ENCODE data around the gene TIAL1. TPM values are rescaled to one million over a fixed set of nuclear protein-coding genes. Genes with fewer than 3 reads are reported as not detected.
A peak's percentile ranks its signal among the peaks of the same experiment; 100 is the strongest.

Gene TIAL1
- total RNA-seq, 2 experiments from 2014 or later, result 159 to 174 TPM

DNA sequence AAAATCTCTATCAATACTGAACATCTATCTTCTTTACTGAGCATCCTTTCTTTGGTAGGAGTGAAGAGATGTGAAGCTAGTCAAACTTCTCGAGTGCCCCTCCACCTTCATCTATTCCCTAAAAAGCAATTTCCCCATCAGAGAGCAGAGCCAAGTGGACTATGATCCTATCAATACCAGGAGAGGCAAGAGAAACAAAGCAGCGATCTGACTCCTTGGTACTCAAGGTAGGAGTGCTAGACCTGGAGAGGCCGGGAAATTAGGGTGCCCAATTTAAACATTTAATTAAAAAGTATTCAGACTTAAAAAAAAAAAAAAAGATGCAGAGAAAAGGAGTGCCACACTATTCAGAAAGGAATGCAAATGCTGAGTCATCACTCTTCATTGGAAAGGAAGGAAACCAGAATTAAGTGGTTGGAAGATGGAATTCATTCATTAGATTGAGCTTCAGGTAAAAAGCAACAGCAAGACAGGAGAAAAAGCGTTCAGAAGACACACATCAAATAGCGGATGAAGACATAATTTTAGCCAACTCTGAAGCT, 1.6 kb downstream of the TIAL1 start:
- Histone ChIP-seq H3K4me3 (ENCODE audit: low read length) (peak overlapping the region; percentile 70), H3K27ac (ENCODE audit: low read depth in 1 of 2, low read length in 2 of 2) (peak overlapping the region in 1 of 2 donors; percentile 29), H3K9me3 (ENCODE audit: control insufficient read depth in 1 of 2, insufficient read depth in 1 of 2, low read length in 2 of 2) (no peaks in the 10 kb centered on the region), H3K36me3 (ENCODE audit: insufficient read depth, low read length) (peaks cover 6% of the 10 kb centered on the region), H3K27me3 (ENCODE audit: control insufficient read depth in 1 of 2, insufficient read depth in 2 of 2, low read length in 2 of 2) (no peaks in the 10 kb centered on the region), H3K4me1 (ENCODE audit: insufficient read depth, low read length) (peaks cover 22% of the 10 kb centered on the region)
- Mint-ChIP-seq H3K4me1 (ENCODE audit: low read depth) (peaks cover 65% of the 10 kb centered on the region), H3K4me3 (peak overlapping the region; percentile 98), H3K9me3 (no peaks in the 10 kb centered on the region), H3K36me3 (ENCODE audit: low read depth) (peaks cover 44% of the 10 kb centered on the region), H3K27me3 (no peaks in the 10 kb centered on the region), H3K27ac (peak overlapping the region; percentile 95)
- ATAC-seq (ENCODE audit: poor library complexity) (no peak), DNase-seq (no peak)
- POLR2A ChIA-PET, result interaction anchor here (0.7 to 2.7 kb wide), 10 partner anchors 10 to 388 kb away, joined by 3 to 20 read pairs (median 4); partner anchors contain the start of genes BAG3, GRK5, INPP5F and RGS10
- TF ChIP-seq, protein P1, sequence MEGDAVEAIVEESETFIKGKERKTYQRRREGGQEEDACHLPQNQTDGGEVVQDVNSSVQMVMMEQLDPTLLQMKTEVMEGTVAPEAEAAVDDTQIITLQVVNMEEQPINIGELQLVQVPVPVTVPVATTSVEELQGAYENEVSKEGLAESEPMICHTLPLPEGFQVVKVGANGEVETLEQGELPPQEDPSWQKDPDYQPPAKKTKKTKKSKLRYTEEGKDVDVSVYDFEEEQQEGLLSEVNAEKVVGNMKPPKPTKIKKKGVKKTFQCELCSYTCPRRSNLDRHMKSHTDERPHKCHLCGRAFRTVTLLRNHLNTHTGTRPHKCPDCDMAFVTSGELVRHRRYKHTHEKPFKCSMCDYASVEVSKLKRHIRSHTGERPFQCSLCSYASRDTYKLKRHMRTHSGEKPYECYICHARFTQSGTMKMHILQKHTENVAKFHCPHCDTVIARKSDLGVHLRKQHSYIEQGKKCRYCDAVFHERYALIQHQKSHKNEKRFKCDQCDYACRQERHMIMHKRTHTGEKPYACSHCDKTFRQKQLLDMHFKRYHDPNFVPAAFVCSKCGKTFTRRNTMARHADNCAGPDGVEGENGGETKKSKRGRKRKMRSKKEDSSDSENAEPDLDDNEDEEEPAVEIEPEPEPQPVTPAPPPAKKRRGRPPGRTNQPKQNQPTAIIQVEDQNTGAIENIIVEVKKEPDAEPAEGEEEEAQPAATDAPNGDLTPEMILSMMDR (IDR thresholded peaks at IDR 0.05), result no peak
- CTCF ChIA-PET, result no interaction called here
- intact Hi-C loops (cut with DNase I, micrococcal nuclease), result loop anchor here (2.0 to 10.0 kb wide), 8 partner anchors 52 to 520 kb away; partner anchors contain the start of genes EIF3A (in 1 of the 2), GRK5 (in 1 of the 2), INPP5F (in 1 of the 2) and RGS10 (in 1 of the 2)

DNA sequence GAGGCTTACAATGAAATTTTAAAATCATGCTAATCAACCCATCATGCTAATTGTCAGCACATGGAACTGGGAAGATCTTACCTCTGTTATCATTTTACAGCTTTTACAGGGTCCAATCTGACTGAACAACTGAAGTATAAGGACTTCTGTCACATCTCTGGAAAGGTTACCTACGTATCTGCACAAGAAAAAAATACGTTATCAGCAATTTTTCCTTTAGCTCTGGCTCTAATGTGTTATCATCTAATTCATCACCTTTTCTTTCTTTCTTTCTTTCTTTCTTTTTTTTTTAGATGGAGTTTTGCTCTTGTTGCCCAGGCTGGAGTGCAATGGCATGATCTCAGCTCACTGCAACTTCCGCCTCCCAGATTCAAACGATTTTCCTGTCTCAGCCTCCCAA, 8.7 kb downstream of the TIAL1 start:
- intact Hi-C loops (cut with DNase I, micrococcal nuclease), result no loop called here
- ATAC-seq (ENCODE audit: poor library complexity) (no peak), DNase-seq (no peak)
- CTCF ChIA-PET, result no interaction called here
- H3K9me3 Mint-ChIP-seq, result no peaks in the 10 kb centered on the region
- POLR2A ChIA-PET, result no interaction called here
- no peak overlapping the region for H3K4me3 Mint-ChIP-seq
- no peaks in the 10 kb centered on the region for H3K9me3 ChIP-seq (ENCODE audit: control insufficient read depth in 1 of 2, insufficient read depth in 1 of 2, low read length in 2 of 2)
- H3K27ac Mint-ChIP-seq, result no peak overlapping the region
- no peaks in the 10 kb centered on the region for H3K27me3 ChIP-seq (ENCODE audit: control insufficient read depth in 1 of 2, insufficient read depth in 2 of 2, low read length in 2 of 2)
- H3K27ac ChIP-seq (ENCODE audit: low read depth in 1 of 2, low read length in 2 of 2), result no peak overlapping the region
- peaks cover 7% of the 10 kb centered on the region for H3K4me1 ChIP-seq (ENCODE audit: insufficient read depth, low read length)
- H3K36me3 ChIP-seq (ENCODE audit: insufficient read depth, low read length), result peaks cover 38% of the 10 kb centered on the region
- no peaks in the 10 kb centered on the region for H3K27me3 Mint-ChIP-seq
- no peak overlapping the region for H3K4me3 ChIP-seq (ENCODE audit: low read length)
- H3K4me1 Mint-ChIP-seq (ENCODE audit: low read depth), result peaks cover 44% of the 10 kb centered on the region
- TF ChIP-seq, protein P1 (IDR thresholded peaks at IDR 0.05), result no peak
- H3K36me3 Mint-ChIP-seq (ENCODE audit: low read depth), result peaks cover 34% of the 10 kb centered on the region

DNA sequence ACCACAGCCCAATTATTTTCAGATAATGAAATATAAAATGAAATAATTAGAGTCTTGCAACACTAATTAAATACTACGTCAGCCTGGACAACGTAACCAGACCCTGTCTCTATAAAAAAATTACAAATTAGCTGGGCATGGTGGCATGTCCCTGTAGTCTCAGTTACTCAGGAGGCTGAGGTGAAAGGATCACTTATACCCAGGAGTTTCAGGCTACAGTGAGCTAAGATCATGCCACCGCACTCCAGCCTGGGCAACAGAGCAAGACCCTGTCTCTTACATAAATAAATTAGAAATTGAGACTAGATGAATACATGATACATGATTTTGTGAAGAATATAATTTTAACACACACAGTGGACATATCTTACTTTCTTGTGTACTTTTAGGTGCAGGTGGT, 18.4 kb downstream of the TIAL1 start:
- Mint-ChIP-seq H3K4me3 (no peak overlapping the region), H3K4me1 (ENCODE audit: low read depth) (peaks cover 34% of the 10 kb centered on the region), H3K36me3 (ENCODE audit: low read depth) (peaks cover 87% of the 10 kb centered on the region), H3K27ac (no peak overlapping the region), H3K27me3 (no peaks in the 10 kb centered on the region), H3K9me3 (no peaks in the 10 kb centered on the region)
- ATAC-seq (ENCODE audit: poor library complexity) (no peak), DNase-seq (no peak)
- H3K27me3 ChIP-seq (ENCODE audit: control insufficient read depth in 1 of 2, insufficient read depth in 2 of 2, low read length in 2 of 2), result no peaks in the 10 kb centered on the region
- no peak overlapping the region for H3K27ac ChIP-seq (ENCODE audit: low read depth in 1 of 2, low read length in 2 of 2)
- ChIA-PET POLR2A (interaction anchor here (1.6 kb wide), 1 partner anchor 17 kb away, joined by 5 read pairs; no protein-coding TSS in a partner anchor), CTCF (interaction anchor here (0.7 to 1.4 kb wide), 2 partner anchors 10 to 25 kb away, joined by 3 to 4 read pairs; no protein-coding TSS in a partner anchor)
- H3K4me1 ChIP-seq (ENCODE audit: insufficient read depth, low read length), result no peaks in the 10 kb centered on the region
- H3K36me3 ChIP-seq (ENCODE audit: insufficient read depth, low read length), result peaks cover 79% of the 10 kb centered on the region
- no peak overlapping the region for H3K4me3 ChIP-seq (ENCODE audit: low read length)
- intact Hi-C loops (cut with DNase I, micrococcal nuclease), result no loop called here
- no peaks in the 10 kb centered on the region for H3K9me3 ChIP-seq (ENCODE audit: control insufficient read depth in 1 of 2, insufficient read depth in 1 of 2, low read length in 2 of 2)
- TF ChIP-seq, protein P1 (IDR thresholded peaks at IDR 0.05), result no peak

All from CD4-positive, alpha-beta T cell (primary cell).